WTC11 (cell line): ENCODE data around the gene VCL. TPM values are rescaled to one million over a fixed set of nuclear protein-coding genes. Genes with fewer than 3 reads are reported as not detected.
A peak's percentile ranks its signal among the peaks of the same experiment; 100 is the strongest.

Source experiments
- ATAC-seq: fragments of 200-7000 bp; cut with Tn5 transposase; 2 replicates; pipeline ENCODE4 v1.10.0; 2021; ENCODE audit warnings: mild to moderate bottlenecking, moderate library complexity
- CTCF ChIA-PET: fragments of 300-600 bp; sonication (Branson Sonifier 250); formaldehyde crosslinking; loops from one replicate; lab custom pipeline; 2021; ENCODE audit warnings: antibody characterized with exemption; lab: Charles Lee
- POLR2A ChIA-PET: fragments of 350-600 bp; sonication (Branson Sonifier 250); formaldehyde crosslinking; loops from one replicate; lab custom pipeline; 2021; ENCODE audit warnings: antibody characterized with exemption; lab: Charles Lee
- DNase-seq: peaks from one replicate; pipeline ENCODE4 v3.0.0; 2021; ENCODE audit warnings: low spot score
- H3K27ac Mint-ChIP-seq: 2 replicates; pipeline ENCODE4 v1.8.0; 2021; ENCODE audit warnings: mixed read lengths
- H3K27me3 Mint-ChIP-seq: 2 replicates; pipeline ENCODE4 v1.8.0; 2021; ENCODE audit warnings: low read depth, mild to moderate bottlenecking, moderate library complexity, mixed read lengths
- H3K36me3 Mint-ChIP-seq: 2 replicates; pipeline ENCODE4 v1.8.0; 2021; ENCODE audit warnings: mixed read lengths
- H3K4me1 Mint-ChIP-seq: 2 replicates; pipeline ENCODE4 v1.8.0; 2022; ENCODE audit warnings: mixed read lengths
- H3K4me3 Mint-ChIP-seq: 2 replicates; pipeline ENCODE4 v1.8.0; 2021; ENCODE audit warnings: mild to moderate bottlenecking, moderate library complexity, mixed read lengths
- H3K9me3 Mint-ChIP-seq: 2 replicates; pipeline ENCODE4 v1.8.0; 2021; ENCODE audit warnings: mixed read lengths
- ARID4B ChIP-seq: sonication (generic); formaldehyde crosslinking; IDR thresholded peaks from 2 replicates; pipeline ENCODE4 v1.8.0; 2023; ENCODE audit warnings: missing genetic modification reagents, mild to moderate bottlenecking, borderline replicate concordance
- ATF2 ChIP-seq: sonication (generic); formaldehyde crosslinking; IDR thresholded peaks from 2 replicates; pipeline ENCODE4 v1.8.1; 2022; ENCODE audit warnings: low read depth, missing genetic modification reagents, borderline replicate concordance
- CDX4 ChIP-seq: fragments of 250-450 bp; sonication (Bioruptor Pico); IDR thresholded peaks from 2 replicates; pipeline ENCODE4 v1.9.0; 2021; ENCODE audit warnings: moderate library complexity, mild to moderate bottlenecking, inconsistent platforms, borderline replicate concordance
- CREB1 ChIP-seq: sonication (generic); formaldehyde crosslinking; IDR thresholded peaks from 2 replicates; pipeline ENCODE4 v1.8.0; 2023; ENCODE audit warnings: mild to moderate bottlenecking, missing genetic modification reagents
- EMX1 ChIP-seq: fragments of 250-450 bp; sonication (Bioruptor Pico); IDR thresholded peaks from 2 replicates; pipeline ENCODE4 v1.8.0; 2021; ENCODE audit warnings: mild to moderate bottlenecking
- FOXP1 ChIP-seq: sonication (generic); formaldehyde crosslinking; IDR thresholded peaks from 2 replicates; pipeline ENCODE4 v1.8.0; 2022; ENCODE audit warnings: missing genetic modification reagents, mild to moderate bottlenecking, moderate library complexity, borderline replicate concordance
- KAT7 ChIP-seq: sonication (generic); formaldehyde crosslinking; IDR thresholded peaks from 2 replicates; pipeline ENCODE4 v1.8.1; 2023; ENCODE audit warnings: missing genetic modification reagents, mild to moderate bottlenecking, borderline replicate concordance
- NR3C1 ChIP-seq: sonication (generic); formaldehyde crosslinking; conservative IDR thresholded peaks from 2 replicates; pipeline ENCODE4 v1.8.1; 2023; ENCODE audit warnings: low read depth, mild to moderate bottlenecking, missing genetic modification reagents
- SMAD3 ChIP-seq: sonication (generic); formaldehyde crosslinking; IDR thresholded peaks from 2 replicates; pipeline ENCODE4 v1.8.0; 2022; ENCODE audit warnings: missing genetic modification reagents, mild to moderate bottlenecking, borderline replicate concordance
- SOX15 ChIP-seq: fragments of 250-450 bp; sonication (Bioruptor Pico); IDR thresholded peaks from 2 replicates; pipeline ENCODE4 v1.9.0; 2021; ENCODE audit warnings: mild to moderate bottlenecking
- STAT6 ChIP-seq: sonication (generic); formaldehyde crosslinking; conservative IDR thresholded peaks from 2 replicates; pipeline ENCODE4 v1.8.1; 2023; ENCODE audit warnings: mild to moderate bottlenecking, low read depth, missing genetic modification reagents, moderate library complexity
- ZNF138 ChIP-seq: sonication (generic); formaldehyde crosslinking; conservative IDR thresholded peaks from 2 replicates; pipeline ENCODE4 v1.8.1; 2022; ENCODE audit warnings: mild to moderate bottlenecking, moderate library complexity, missing genetic modification reagents
- ZNF317 ChIP-seq: sonication (generic); formaldehyde crosslinking; IDR thresholded peaks from 2 replicates; pipeline ENCODE4 v1.8.1; 2023; ENCODE audit warnings: low read depth, mild to moderate bottlenecking, moderate library complexity, missing genetic modification reagents, borderline replicate concordance
- ZNF416 ChIP-seq: fragments of 250-450 bp; sonication (Bioruptor Pico); IDR thresholded peaks from 2 replicates; pipeline ENCODE4 v1.9.0; 2021; ENCODE audit warnings: mild to moderate bottlenecking, inconsistent platforms
- total RNA-seq: library from RNA; stranded (reverse); gene quantifications from 3 replicates; pipeline ENCODE4 v1.2.3, GENCODE V29; 2021

Gene VCL
- total RNA-seq, 1 experiment from 2014 or later = 225 TPM

GRCh38 chr10:74078037-74078436, 80.1 kb downstream of the VCL start:
- Mint-ChIP-seq H3K4me3 (no peak overlapping the region), H3K27me3 (no peaks in the 10 kb centered on the region)
- DNase-seq = no peak
- CTCF ChIA-PET = interaction anchor here (2.6 kb wide), 1 partner anchor 199 kb away, joined by 10 read pairs; no protein-coding TSS in a partner anchor
- TF ChIP-seq STAT6 (CRISPR knock-in tag) = no peak
- no peak for TF ChIP-seq SMAD3 (CRISPR knock-in tag)
- TF ChIP-seq, all 79 proteins: peak for 0
- Mint-ChIP-seq H3K4me1 (peaks cover 54% of the 10 kb centered on the region), H3K36me3 (peaks cover 30% of the 10 kb centered on the region), H3K9me3 (no peaks in the 10 kb centered on the region), H3K27ac (peak overlapping the region; percentile 91)
- ATAC-seq = no peak
- POLR2A ChIA-PET = no interaction called here

GRCh38 chr10:74079028-74079935, 81.4 kb downstream of the VCL start:
- TF ChIP-seq CDX4 = no peak
- no peak for TF ChIP-seq KAT7 (CRISPR knock-in tag)
- no peak for TF ChIP-seq ATF2 (CRISPR knock-in tag)
- no peak for TF ChIP-seq ZNF138 (CRISPR knock-in tag)
- POLR2A ChIA-PET = interaction anchor here (0.6 kb wide), 1 partner anchor 101 kb away, joined by 8 read pairs; no protein-coding TSS in a partner anchor
- no peaks in the 10 kb centered on the region for H3K27me3 Mint-ChIP-seq
- CTCF ChIA-PET = interaction anchor here (0.8 to 3.8 kb wide), 6 partner anchors 24 to 200 kb away, joined by 3 to 57 read pairs (median 4); no protein-coding TSS in a partner anchor
- ATAC-seq (no peak), DNase-seq (no peak)
- H3K9me3 Mint-ChIP-seq = no peaks in the 10 kb centered on the region
- peaks cover 54% of the 10 kb centered on the region for H3K4me1 Mint-ChIP-seq
- H3K4me3 Mint-ChIP-seq = peak overlapping the region; percentile 47
- H3K27ac Mint-ChIP-seq = peak overlapping the region; percentile 91
- H3K36me3 Mint-ChIP-seq = peaks cover 27% of the 10 kb centered on the region

- Mint-ChIP-seq H3K4me3 (peak overlapping the region; percentile 47), H3K27me3 (no peaks in the 10 kb centered on the region), H3K4me1 (peaks cover 54% of the 10 kb centered on the region), H3K27ac (peak overlapping the region; percentile 90), H3K9me3 (no peaks in the 10 kb centered on the region), H3K36me3 (peaks cover 25% of the 10 kb centered on the region)
- DNase-seq (no peak), ATAC-seq (no peak)
- CTCF ChIA-PET = interaction anchor here (0.7 to 3.8 kb wide), 9 partner anchors 10 to 201 kb away, joined by 3 to 57 read pairs (median 4); no protein-coding TSS in a partner anchor
- POLR2A ChIA-PET = interaction anchor here (0.6 kb wide), 2 partner anchors 21 to 101 kb away, joined by 3 to 8 read pairs; no protein-coding TSS in a partner anchor
- TF ChIP-seq ZNF416 (CRISPR knock-in tag) = no peak
- no peak for TF ChIP-seq NR3C1 (CRISPR knock-in tag)
- no peak for TF ChIP-seq STAT6 (CRISPR knock-in tag)
- TF ChIP-seq ZNF317 (CRISPR knock-in tag) = no peak
- no peak for TF ChIP-seq EMX1
- TF ChIP-seq CREB1 (CRISPR knock-in tag) = no peak
- TF ChIP-seq CDX4 = no peak
- no peak for TF ChIP-seq FOXP1
- no peak for TF ChIP-seq ARID4B (CRISPR knock-in tag)
- TF ChIP-seq SOX15 (CRISPR knock-in tag) = no peak
- TF ChIP-seq ZNF138 (CRISPR knock-in tag) = no peak
Measured at GRCh38 chr10:74079936-74080590, 82.1 kb downstream of the VCL start.
